Muscle layer of duodenum (tissue), 2 donors: ENCODE measurements around the gene ARMC9.
A peak's percentile ranks its signal among the peaks of the same experiment; 100 is the strongest.
"Not testable (repeated sequence)": the region's sequence is repeated elsewhere in the genome, so short reads cannot be mapped to it uniquely, and the experiment has no call there.

Experiments
- H3K27ac ChIP-seq: one replicate; pipeline ENCODE4 v1.7.0; 2013; ENCODE audit warnings: mild to moderate bottlenecking, low read length
- H3K27me3 ChIP-seq: one replicate; pipeline ENCODE4 v1.7.0; 2013; ENCODE audit warnings: low read depth, mild to moderate bottlenecking, control low read depth, low read length
- H3K36me3 ChIP-seq, 2 donors: one replicate each; pipeline ENCODE4 v1.7.0; 2013; ENCODE audit warnings: low read length in 2 of 2, control low read depth in 1 of 2, mild to moderate bottlenecking in 1 of 2; ENCODE audit not compliant: insufficient read depth in 2 of 2, control insufficient read depth in 1 of 2
- H3K4me1 ChIP-seq, 2 donors: one replicate each; pipeline ENCODE4 v1.7.0; 2013; ENCODE audit warnings: low read length in 2 of 2, mild to moderate bottlenecking in 2 of 2, control low read depth in 1 of 2, moderate library complexity in 1 of 2; ENCODE audit not compliant: insufficient read depth in 2 of 2, control insufficient read depth in 1 of 2
- H3K4me3 ChIP-seq, 2 donors: one replicate each; pipeline ENCODE4 v1.7.0; 2013; ENCODE audit warnings: low read length in 2 of 2, low read depth in 1 of 2, mild to moderate bottlenecking in 1 of 2
- H3K9me3 ChIP-seq, 2 donors: one replicate each; pipeline ENCODE4 v1.7.0; 2013; ENCODE audit warnings: low read length in 2 of 2, control low read depth in 1 of 2, mild to moderate bottlenecking in 1 of 2; ENCODE audit not compliant: control insufficient read depth in 1 of 2
- donor health status: healthy.

The ARMC9 gene

DNA sequence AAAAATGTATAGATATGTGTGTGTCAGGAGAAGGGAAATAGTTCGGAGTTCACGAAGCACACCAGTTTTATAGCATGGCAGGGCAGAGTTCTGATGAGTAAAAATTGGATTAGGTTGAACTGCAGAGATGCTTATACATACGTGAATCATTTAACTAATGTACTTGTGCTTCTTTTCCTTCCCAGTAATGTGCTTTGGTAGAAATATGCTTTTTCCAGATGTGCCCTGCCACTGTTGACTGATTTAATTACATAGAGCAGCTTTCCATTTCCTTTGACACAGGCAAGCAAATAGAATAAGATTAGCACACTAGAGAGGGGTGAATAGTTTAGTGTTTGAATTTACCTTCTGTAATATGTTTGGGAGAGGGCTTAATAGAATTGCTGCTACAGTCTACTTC lies 28.9 kb upstream of the ARMC9 start:
- Histone ChIP-seq H3K36me3 (peaks cover 40 to 44% of the 10 kb centered on the region in 2 donors), H3K9me3 (no peaks in the 10 kb centered on the region), H3K4me3 (no peak overlapping the region), H3K27ac (peak overlapping the region; percentile 1), H3K27me3 (no peaks in the 10 kb centered on the region), H3K4me1 (peaks cover 0 to 4% of the 10 kb centered on the region in 2 donors)

DNA sequence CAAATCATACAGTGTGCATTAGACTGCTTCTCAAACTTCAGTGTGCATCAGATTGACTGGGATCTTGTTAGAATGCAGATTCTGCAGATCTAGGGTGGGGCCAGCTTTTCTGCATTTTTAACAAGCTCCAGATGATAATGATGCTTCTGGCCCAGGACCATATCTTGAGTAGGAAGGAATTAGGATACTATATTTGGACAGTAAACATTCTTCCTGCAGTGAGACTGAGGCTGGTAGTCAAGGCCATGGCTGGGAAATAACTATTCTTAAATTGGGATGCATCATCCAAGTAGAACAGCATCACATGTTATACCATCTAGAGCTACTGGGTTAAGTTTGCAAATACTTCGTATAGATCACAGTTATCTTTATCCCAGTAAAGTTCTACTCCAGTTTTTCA lies 28.4 kb upstream of the ARMC9 start:
- Histone ChIP-seq H3K36me3 (peaks cover 40 to 41% of the 10 kb centered on the region in 2 donors), H3K27ac (no peak overlapping the region)

DNA sequence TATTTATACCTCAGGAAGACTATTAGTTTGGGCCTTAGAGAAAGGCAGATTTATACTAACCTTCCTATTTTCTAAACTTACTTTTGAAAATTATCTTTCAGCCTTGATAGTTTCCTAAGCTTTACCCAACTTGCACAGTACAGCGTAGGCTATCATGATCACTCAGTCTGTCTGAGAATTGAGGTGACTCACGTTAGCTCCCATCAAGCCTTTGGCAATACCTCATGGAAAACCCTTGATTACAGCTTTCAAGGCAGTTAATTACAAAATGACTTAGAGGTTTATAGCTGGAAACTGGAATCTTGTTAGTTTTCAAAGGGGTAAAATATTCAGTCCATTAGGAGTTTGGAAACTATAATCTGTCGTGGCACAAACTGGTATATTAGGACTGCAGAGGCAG lies 26.4 kb upstream of the ARMC9 start:
- Histone ChIP-seq H3K27me3 (no peaks in the 10 kb centered on the region), H3K36me3 (peaks cover 24 to 38% of the 10 kb centered on the region in 2 donors), H3K9me3 (no peaks in the 10 kb centered on the region), H3K27ac (no peak overlapping the region), H3K4me3 (no peak overlapping the region), H3K4me1 (peaks cover 0 to 5% of the 10 kb centered on the region in 2 donors)

More for the DNA sequence above, 28.4 kb upstream of the ARMC9 start:
- Histone ChIP-seq H3K4me3 (no peak overlapping the region), H3K9me3 (no peaks in the 10 kb centered on the region), H3K4me1 (peaks cover 0 to 5% of the 10 kb centered on the region in 2 donors), H3K27me3 (no peaks in the 10 kb centered on the region)

DNA sequence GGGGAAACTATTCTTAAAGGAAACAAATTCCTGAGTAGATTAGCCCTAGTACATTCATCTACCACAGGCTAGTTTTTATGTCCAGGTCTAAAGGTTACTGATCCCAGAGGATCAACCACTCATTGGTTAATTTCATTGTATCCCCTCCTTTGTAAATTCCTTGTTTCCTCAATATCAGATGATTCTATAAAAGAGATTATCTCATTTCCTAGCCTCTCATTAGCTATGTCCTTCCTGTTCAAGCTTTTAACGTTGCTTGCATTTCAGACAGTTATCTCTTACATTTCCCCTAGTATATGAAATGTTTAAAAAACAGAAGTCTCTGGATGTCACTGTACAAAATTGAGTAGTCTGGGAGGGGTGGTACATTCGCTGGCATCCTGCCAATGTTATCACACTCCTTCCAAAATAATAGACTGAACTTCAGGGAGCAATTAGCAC lies 24.2 kb upstream of the ARMC9 start:
- H3K4me1 ChIP-seq = peaks cover 0 to 5% of the 10 kb centered on the region in 2 donors
- H3K27me3 ChIP-seq = no peaks in the 10 kb centered on the region
- H3K36me3 ChIP-seq = peaks cover 17 to 30% of the 10 kb centered on the region in 2 donors
- H3K9me3 ChIP-seq = no peaks in the 10 kb centered on the region
- H3K4me3 ChIP-seq = no peak overlapping the region
- peak overlapping the region; percentile 5 for H3K27ac ChIP-seq

DNA sequence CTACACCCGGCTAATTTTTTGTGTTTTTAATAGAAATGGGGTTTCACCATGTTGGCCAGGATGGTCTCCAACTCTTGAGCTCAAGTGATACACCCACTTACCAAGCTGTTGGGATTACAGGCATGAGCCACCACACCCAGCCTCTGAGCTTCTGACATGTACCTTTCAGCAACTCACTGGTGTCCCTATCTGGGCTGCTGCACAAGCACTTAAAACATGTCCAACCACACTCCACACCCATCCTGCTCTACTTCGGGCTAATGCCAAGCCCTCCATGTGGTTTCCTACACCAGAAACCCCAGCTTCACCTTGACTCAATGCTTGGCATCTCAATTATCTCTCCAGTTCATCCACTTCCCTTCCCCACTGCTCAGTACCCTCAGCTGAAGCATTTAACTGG lies 22.4 kb upstream of the ARMC9 start:
- no peak overlapping the region for H3K4me3 ChIP-seq
- peaks cover 0 to 7% of the 10 kb centered on the region in 2 donors for H3K4me1 ChIP-seq
- no peak overlapping the region for H3K27ac ChIP-seq
- H3K36me3 ChIP-seq = peaks cover 8 to 21% of the 10 kb centered on the region in 2 donors
- no peaks in the 10 kb centered on the region for H3K9me3 ChIP-seq
- no peaks in the 10 kb centered on the region for H3K27me3 ChIP-seq

DNA sequence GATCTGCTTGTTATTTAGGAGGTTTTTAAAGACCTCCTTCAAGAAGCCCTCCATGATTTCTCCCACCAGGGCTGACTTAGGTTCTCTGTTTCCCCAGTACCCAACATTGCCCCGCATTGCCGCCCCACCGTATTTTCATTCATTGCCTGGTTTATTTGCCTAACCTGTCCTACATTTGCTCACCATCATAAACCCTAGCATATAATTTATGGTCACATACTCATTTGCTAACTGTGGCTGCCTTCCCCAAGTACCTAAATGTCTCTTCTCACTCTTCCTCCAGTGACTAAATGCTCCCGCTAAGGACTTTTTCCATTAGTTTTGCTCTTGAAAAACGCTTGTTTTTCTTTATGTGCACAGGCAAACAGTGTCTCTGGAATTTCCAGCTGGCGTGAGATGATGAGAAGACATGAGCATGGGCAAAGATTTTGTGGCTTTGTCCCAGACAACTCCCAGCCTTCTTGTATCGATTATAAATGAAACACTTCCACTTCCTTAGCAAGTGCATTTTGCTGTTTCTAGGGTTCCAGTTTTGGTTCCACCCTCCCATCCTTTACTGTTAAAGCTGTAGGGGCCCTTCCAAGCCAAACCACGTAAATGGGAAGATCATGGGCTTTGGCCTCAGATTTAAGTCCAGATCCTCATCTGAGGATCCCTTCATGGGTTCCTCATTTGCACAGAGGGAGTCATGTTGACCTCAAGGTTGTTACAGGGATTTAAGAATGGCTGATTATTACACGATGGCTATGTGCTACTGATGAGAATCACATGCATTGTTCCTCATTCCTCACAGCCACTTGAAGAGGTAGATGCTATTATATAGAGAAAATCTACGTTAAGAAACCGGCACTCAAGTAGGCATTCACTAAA lies 21.0 kb upstream of the ARMC9 start:
- H3K4me1 ChIP-seq = peaks cover 0 to 12% of the 10 kb centered on the region in 2 donors
- H3K36me3 ChIP-seq = peaks cover 5 to 12% of the 10 kb centered on the region in 2 donors
- no peak overlapping the region for H3K4me3 ChIP-seq
- H3K27ac ChIP-seq = no peak overlapping the region
- H3K27me3 ChIP-seq = no peaks in the 10 kb centered on the region
- no peaks in the 10 kb centered on the region for H3K9me3 ChIP-seq

DNA sequence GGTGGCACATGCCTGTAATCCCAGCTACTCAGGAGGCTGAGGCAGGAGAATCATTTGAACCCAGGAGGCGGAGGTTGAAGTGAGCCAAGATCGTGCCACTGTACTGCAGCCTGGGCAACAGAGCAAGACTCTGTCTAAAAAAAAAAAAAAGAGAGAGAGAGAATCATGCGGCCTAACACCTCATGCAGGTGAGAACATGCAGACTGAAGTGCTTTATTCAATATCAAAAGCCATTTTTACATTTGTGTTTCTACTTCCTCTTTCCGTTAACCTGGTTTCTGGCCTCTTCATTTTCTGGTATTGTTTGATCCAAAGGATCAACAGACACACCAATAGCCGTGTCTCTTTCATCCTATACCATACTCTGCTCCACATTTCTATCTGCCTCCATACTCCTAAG lies 19.6 kb upstream of the ARMC9 start:
- not testable (repeated sequence) for H3K9me3 ChIP-seq, H3K36me3 ChIP-seq, H3K27me3 ChIP-seq, H3K4me3 ChIP-seq, H3K27ac ChIP-seq
- peaks cover 0 to 12% of the 10 kb centered on the region in 2 donors for H3K4me1 ChIP-seq

DNA sequence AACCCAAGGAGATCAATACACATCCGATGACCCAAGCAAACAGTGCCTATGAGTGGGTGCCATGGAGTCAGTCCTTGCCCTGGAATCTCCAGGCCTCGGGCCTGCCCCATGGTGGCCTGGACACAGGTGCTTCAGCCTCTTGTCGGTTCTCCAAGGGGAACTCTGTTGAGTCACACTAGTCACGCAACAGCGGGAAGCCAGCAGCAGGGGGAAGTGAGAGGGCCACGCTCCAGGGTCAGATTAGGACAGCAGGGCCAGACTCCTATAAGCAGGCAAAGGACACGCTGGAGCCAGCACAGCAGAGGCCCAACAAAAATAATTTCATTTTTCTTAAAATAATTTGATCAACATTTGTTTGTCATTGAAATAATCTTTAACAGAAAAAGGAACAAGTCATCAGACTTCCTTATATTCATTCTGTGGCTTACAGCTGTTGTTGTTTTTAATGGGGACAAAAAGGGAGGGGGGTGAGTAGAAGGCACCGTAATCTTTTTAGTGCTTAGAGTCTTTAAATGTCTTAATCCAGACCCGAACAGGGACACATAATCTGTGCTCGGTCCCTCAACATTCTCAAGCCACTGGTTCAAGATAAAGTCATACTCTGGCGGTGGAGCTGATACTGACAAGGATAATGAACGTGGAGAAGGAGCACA lies 16.4 kb upstream of the ARMC9 start:
- Histone ChIP-seq H3K27ac (no peak overlapping the region), H3K27me3 (no peaks in the 10 kb centered on the region), H3K4me3 (no peak overlapping the region), H3K4me1 (peaks cover 6 to 23% of the 10 kb centered on the region in 2 donors), H3K36me3 (no peaks in the 10 kb centered on the region), H3K9me3 (no peaks in the 10 kb centered on the region)

DNA sequence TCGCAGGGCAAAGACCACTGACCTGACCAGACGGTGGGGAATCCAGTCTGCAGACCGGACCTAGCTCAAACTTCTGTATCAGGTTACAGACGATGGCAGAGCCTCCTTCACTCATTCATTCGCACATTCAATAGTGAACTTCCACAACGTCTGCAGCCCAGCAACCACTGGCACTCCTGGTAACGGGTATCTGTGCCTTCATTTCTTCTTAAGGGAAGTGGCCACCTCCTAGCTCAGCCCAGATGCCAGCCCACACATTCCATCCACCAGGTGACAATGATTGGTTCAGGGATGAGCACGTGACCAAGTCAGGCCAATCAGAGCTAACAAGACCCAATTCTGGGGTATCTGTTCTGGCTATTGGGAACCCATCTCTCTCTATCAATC lies 15.9 kb upstream of the ARMC9 start:
- no peak overlapping the region for H3K27ac ChIP-seq
- H3K9me3 ChIP-seq = no peaks in the 10 kb centered on the region
- H3K27me3 ChIP-seq = no peaks in the 10 kb centered on the region
- H3K36me3 ChIP-seq = no peaks in the 10 kb centered on the region
- H3K4me3 ChIP-seq = no peak overlapping the region
- H3K4me1 ChIP-seq = peaks cover 6 to 23% of the 10 kb centered on the region in 2 donors

DNA sequence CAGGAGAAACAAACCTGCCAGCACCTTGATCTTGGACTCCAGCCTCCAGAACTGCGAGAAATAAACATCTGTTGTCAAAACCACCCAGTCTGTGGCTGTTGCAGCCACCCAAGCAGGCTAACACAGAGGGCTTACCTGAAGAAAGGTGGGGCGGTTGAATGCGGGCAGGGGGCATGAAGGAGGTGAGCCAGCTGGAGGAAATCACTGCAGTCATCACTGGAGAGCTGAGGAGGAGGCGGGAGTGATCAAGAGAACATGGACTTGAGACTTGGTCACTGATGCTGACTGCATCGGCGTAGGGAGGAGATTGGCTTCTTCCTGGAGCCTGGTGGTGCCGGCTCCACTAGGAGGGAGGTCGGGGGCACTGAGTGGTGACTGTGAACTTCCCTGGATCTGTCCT lies 14.6 kb upstream of the ARMC9 start:
- Histone ChIP-seq H3K4me1 (peaks cover 6 to 23% of the 10 kb centered on the region in 2 donors), H3K27ac (no peak overlapping the region), H3K4me3 (no peak overlapping the region)

DNA sequence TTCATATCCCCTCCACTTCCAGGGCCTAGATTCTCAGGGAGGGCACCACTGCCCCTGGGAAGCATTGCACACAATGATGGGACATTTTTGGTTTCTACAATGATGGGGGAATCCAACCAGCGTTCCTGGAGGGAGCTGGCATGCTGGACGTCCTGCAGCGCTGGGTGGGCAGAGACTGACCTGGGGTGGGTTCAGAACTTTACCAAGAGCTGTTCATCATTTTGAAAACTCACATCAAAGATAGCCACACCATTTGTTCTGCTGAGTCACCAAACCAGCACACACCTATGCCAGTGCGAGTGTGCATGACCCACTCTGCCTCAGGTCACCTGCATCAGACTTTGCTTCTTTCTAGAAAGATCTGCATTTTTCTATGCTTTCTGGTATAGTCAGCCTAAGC lies 14.1 kb upstream of the ARMC9 start:
- H3K4me3 ChIP-seq = no peak overlapping the region
- peaks cover 6 to 23% of the 10 kb centered on the region in 2 donors for H3K4me1 ChIP-seq
- H3K9me3 ChIP-seq = no peaks in the 10 kb centered on the region
- no peaks in the 10 kb centered on the region for H3K27me3 ChIP-seq
- H3K27ac ChIP-seq = no peak overlapping the region
- no peaks in the 10 kb centered on the region for H3K36me3 ChIP-seq

More for the DNA sequence above, 14.6 kb upstream of the ARMC9 start:
- Histone ChIP-seq H3K9me3 (no peaks in the 10 kb centered on the region), H3K36me3 (no peaks in the 10 kb centered on the region), H3K27me3 (no peaks in the 10 kb centered on the region)
